ENCODE results near the gene C1QTNF5. TPM values are rescaled to one million over a fixed set of nuclear protein-coding genes. Genes with fewer than 3 reads are reported as not detected.
A peak's percentile ranks its signal among the peaks of the same experiment; 100 is the strongest.

Gene C1QTNF5
- total RNA-seq, 1 experiment from 2014 or later = not detected

GRCh38 chr11:119307219-119307618 lies 33.5 kb downstream of the C1QTNF5 start:
- no peak overlapping the region for H3K27ac ChIP-seq (ENCODE audit: low read length)
- no peaks in the 10 kb centered on the region for H3K27me3 ChIP-seq (ENCODE audit: control insufficient read depth, insufficient read depth, low read length)
- no peak for DNase-seq (ENCODE audit: low read depth, low spot score)
- no peaks in the 10 kb centered on the region for H3K4me1 ChIP-seq (ENCODE audit: control insufficient read depth, insufficient read depth, low read length)
- peak; percentile 47; the same call in 1 of the 2 replicates for ATAC-seq
- intact Hi-C loops (cut with micrococcal nuclease; ENCODE audit: unreplicated experiment) (no loop called here), in situ Hi-C loops (cut with HindIII; ENCODE audit: low pct_unique_long_range_greater_than_20kb, low sequenced_read_pairs) (no loop called here)
- H3K4me3 ChIP-seq (ENCODE audit: low read depth in 2 of 2, low read length in 2 of 2) = no peak overlapping the region
- POLR2A ChIA-PET = interaction anchor here (0.6 kb wide), 1 partner anchor 14 kb away, joined by 6 read pairs; no protein-coding TSS in a partner anchor
- no peak for TF ChIP-seq REST (IDR thresholded peaks at IDR 0.05; ENCODE audit: insufficient read depth in 1 of 2, low read depth in 2 of 2, low read length in 1 of 2)
- no peak for TF ChIP-seq TCF7L2 (IDR thresholded peaks at IDR 0.05; ENCODE audit: low read depth, low read length)
- TF ChIP-seq CTCF (IDR thresholded peaks at IDR 0.05) = no peak; the same call in 1 of the 2 replicates
- no peak for TF ChIP-seq SIN3A (IDR thresholded peaks at IDR 0.05; ENCODE audit: borderline replicate concordance, insufficient read depth, low read depth, low read length)
- TF ChIP-seq POLR2AphosphoS5 (IDR thresholded peaks at IDR 0.05; ENCODE audit: low read depth, low read length) = no peak
- no TSS peak for BruUV-seq (replicated peaks)
- H3K9me3 ChIP-seq (ENCODE audit: control insufficient read depth, insufficient read depth, low read depth, low read length) = no peaks in the 10 kb centered on the region
- CTCF ChIA-PET = interaction anchor here (0.6 to 0.7 kb wide), 5 partner anchors 9 to 271 kb away, joined by 3 to 6 read pairs (median 4); partner anchors contain the start of gene CBL
- H3K36me3 ChIP-seq (ENCODE audit: control insufficient read depth, insufficient read depth, low read length) = peaks cover 14% of the 10 kb centered on the region

- CTCF ChIA-PET = interaction anchor here (0.6 to 0.7 kb wide), 2 partner anchors 14 to 110 kb away, joined by 3 to 4 read pairs; no protein-coding TSS in a partner anchor
- intact Hi-C loops (cut with micrococcal nuclease; ENCODE audit: unreplicated experiment) = no loop called here
- no peaks in the 10 kb centered on the region for H3K27me3 ChIP-seq (ENCODE audit: control insufficient read depth, insufficient read depth, low read length)
- BruUV-seq (replicated peaks) = no TSS peak
- POLR2A ChIA-PET = no interaction called here
- no peaks in the 10 kb centered on the region for H3K9me3 ChIP-seq (ENCODE audit: control insufficient read depth, insufficient read depth, low read depth, low read length)
- in situ Hi-C loops (cut with HindIII; ENCODE audit: low pct_unique_long_range_greater_than_20kb, low sequenced_read_pairs) = no loop called here
- no peak overlapping the region for H3K27ac ChIP-seq (ENCODE audit: low read length)
- peaks cover 15% of the 10 kb centered on the region for H3K36me3 ChIP-seq (ENCODE audit: control insufficient read depth, insufficient read depth, low read length)
- no peak overlapping the region for H3K4me3 ChIP-seq (ENCODE audit: low read depth in 2 of 2, low read length in 2 of 2)
- DNase-seq (ENCODE audit: low read depth, low spot score) (no peak), ATAC-seq (no peak)
- TF ChIP-seq POLR2AphosphoS5 (IDR thresholded peaks at IDR 0.05; ENCODE audit: low read depth, low read length) = no peak
- no peak for TF ChIP-seq REST (IDR thresholded peaks at IDR 0.05; ENCODE audit: insufficient read depth in 1 of 2, low read depth in 2 of 2, low read length in 1 of 2)
- TF ChIP-seq SIN3A (IDR thresholded peaks at IDR 0.05; ENCODE audit: borderline replicate concordance, insufficient read depth, low read depth, low read length) = no peak
- TF ChIP-seq CTCF (IDR thresholded peaks at IDR 0.05) = no peak
- no peak for TF ChIP-seq TCF7L2 (IDR thresholded peaks at IDR 0.05; ENCODE audit: low read depth, low read length)
- no peaks in the 10 kb centered on the region for H3K4me1 ChIP-seq (ENCODE audit: control insufficient read depth, insufficient read depth, low read length)
These were observed 34.3 kb downstream of the C1QTNF5 start for GRCh38 chr11:119306373-119306890.
